ENCODE measurements around the gene CST3. TPM values are rescaled to one million over a fixed set of nuclear protein-coding genes. Genes with fewer than 3 reads are reported as not detected.

CST3 gene
- polyA plus RNA-seq, 1 experiment, result 458 TPM

- Histone ChIP-seq H3K4me3 (ENCODE audit: low read depth, low read length) (no peak overlapping the region), H3K27me3 (ENCODE audit: control insufficient read depth, insufficient read depth, low read length) (no peaks in the 10 kb centered on the region), H3K36me3 (ENCODE audit: control insufficient read depth, insufficient read depth, low read length) (peaks cover 8% of the 10 kb centered on the region)
- ChIA-PET POLR2A (no interaction called here), CTCF (no interaction called here)
- TF ChIP-seq CTCF (IDR thresholded peaks at IDR 0.05; ENCODE audit: insufficient read depth, low read depth, low read length), result no peak
- no peak for DNase-seq (ENCODE audit: low read depth)
These were observed 6.4 kb downstream of the CST3 start for GRCh38 chr20:23631226-23631822.

GRCh38 chr20:23630392-23630849, 7.3 kb downstream of the CST3 start:
- ChIA-PET POLR2A (no interaction called here), CTCF (no interaction called here)
- H3K27me3 ChIP-seq (ENCODE audit: control insufficient read depth, insufficient read depth, low read length), result no peaks in the 10 kb centered on the region
- TF ChIP-seq CTCF (IDR thresholded peaks at IDR 0.05; ENCODE audit: insufficient read depth, low read depth, low read length), result no peak
- H3K36me3 ChIP-seq (ENCODE audit: control insufficient read depth, insufficient read depth, low read length), result peaks cover 8% of the 10 kb centered on the region
- no peak for DNase-seq (ENCODE audit: low read depth)
- H3K4me3 ChIP-seq (ENCODE audit: low read depth, low read length), result no peak overlapping the region

- no peak overlapping the region for H3K4me3 ChIP-seq (ENCODE audit: low read depth, low read length)
- CTCF ChIA-PET, result no interaction called here
- POLR2A ChIA-PET, result no interaction called here
- no peaks in the 10 kb centered on the region for H3K27me3 ChIP-seq (ENCODE audit: control insufficient read depth, insufficient read depth, low read length)
- no peak for TF ChIP-seq CTCF (IDR thresholded peaks at IDR 0.05; ENCODE audit: insufficient read depth, low read depth, low read length)
- DNase-seq (ENCODE audit: low read depth), result no peak
- H3K36me3 ChIP-seq (ENCODE audit: control insufficient read depth, insufficient read depth, low read length), result peaks cover 8% of the 10 kb centered on the region
These were observed 8.0 kb downstream of the CST3 start for GRCh38 chr20:23629542-23630391.

GRCh38 chr20:23629017-23629541, 8.7 kb downstream of the CST3 start:
- no peak for DNase-seq (ENCODE audit: low read depth)
- TF ChIP-seq CTCF (IDR thresholded peaks at IDR 0.05; ENCODE audit: insufficient read depth, low read depth, low read length), result no peak
- H3K27me3 ChIP-seq (ENCODE audit: control insufficient read depth, insufficient read depth, low read length), result no peaks in the 10 kb centered on the region
- ChIA-PET POLR2A (no interaction called here), CTCF (no interaction called here)
- peaks cover 8% of the 10 kb centered on the region for H3K36me3 ChIP-seq (ENCODE audit: control insufficient read depth, insufficient read depth, low read length)
- no peak overlapping the region for H3K4me3 ChIP-seq (ENCODE audit: low read depth, low read length)

GRCh38 chr20:23628402-23629016, 9.2 kb downstream of the CST3 start:
- peaks cover 4% of the 10 kb centered on the region for H3K36me3 ChIP-seq (ENCODE audit: control insufficient read depth, insufficient read depth, low read length)
- H3K27me3 ChIP-seq (ENCODE audit: control insufficient read depth, insufficient read depth, low read length), result no peaks in the 10 kb centered on the region
- no peak overlapping the region for H3K4me3 ChIP-seq (ENCODE audit: low read depth, low read length)
- no peak for DNase-seq (ENCODE audit: low read depth)
- TF ChIP-seq CTCF (IDR thresholded peaks at IDR 0.05; ENCODE audit: insufficient read depth, low read depth, low read length), result no peak
- POLR2A ChIA-PET, result no interaction called here
- CTCF ChIA-PET, result no interaction called here
